ENCODE measurements around the gene PSMD8.
"Not testable (repeated sequence)": the region's sequence is repeated elsewhere in the genome, so short reads cannot be mapped to it uniquely, and the experiment has no call there.

The PSMD8 gene

GRCh38 chr19:38411041-38411712, 36.8 kb downstream of the PSMD8 start:
- no peak for DNase-seq (ENCODE audit: low read depth in 3 of 3)

DNA sequence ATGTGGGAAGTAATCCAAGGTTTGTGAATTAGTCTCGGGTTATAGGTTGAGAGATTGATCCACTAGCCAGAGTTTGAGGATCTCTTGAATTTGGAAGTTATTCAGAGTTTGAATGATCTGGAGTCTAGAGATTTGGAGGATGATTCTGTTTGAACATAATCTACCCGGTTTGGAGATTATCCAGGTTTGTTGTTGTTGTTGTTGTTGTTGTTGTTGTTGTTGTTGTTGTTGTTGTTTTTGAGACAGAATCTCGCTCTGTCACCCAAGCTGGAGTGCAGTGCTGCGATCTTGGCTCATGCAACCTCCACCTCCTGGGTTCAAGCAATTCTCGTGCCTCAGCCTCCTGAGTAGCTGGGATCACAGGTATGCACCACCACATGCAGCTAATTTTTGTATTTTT, 37.5 kb downstream of the PSMD8 start:
- not testable (repeated sequence) for DNase-seq (ENCODE audit: low read depth in 3 of 3)

GRCh38 chr19:38412491-38412890, 38.1 kb downstream of the PSMD8 start:
- DNase-seq (ENCODE audit: low read depth in 3 of 3), result no peak

- DNase-seq (ENCODE audit: low read depth in 3 of 3), result no peak
These were observed 38.6 kb downstream of the PSMD8 start for GRCh38 chr19:38412961-38413360.

- no peak for DNase-seq (ENCODE audit: low read depth in 3 of 3)
These were observed 39.0 kb downstream of the PSMD8 start for GRCh38 chr19:38413416-38413815.

GRCh38 chr19:38417146-38417543, 42.8 kb downstream of the PSMD8 start:
- DNase-seq (ENCODE audit: low read depth in 3 of 3), result no peak

- peak; percentile 42 to 64 (median 43) for DNase-seq (ENCODE audit: low read depth in 3 of 3)
These were observed 43.5 kb downstream of the PSMD8 start for GRCh38 chr19:38417544-38418506.

GRCh38 chr19:38420935-38421334, 46.6 kb downstream of the PSMD8 start:
- DNase-seq (ENCODE audit: low read depth in 3 of 3), result no peak

DNA sequence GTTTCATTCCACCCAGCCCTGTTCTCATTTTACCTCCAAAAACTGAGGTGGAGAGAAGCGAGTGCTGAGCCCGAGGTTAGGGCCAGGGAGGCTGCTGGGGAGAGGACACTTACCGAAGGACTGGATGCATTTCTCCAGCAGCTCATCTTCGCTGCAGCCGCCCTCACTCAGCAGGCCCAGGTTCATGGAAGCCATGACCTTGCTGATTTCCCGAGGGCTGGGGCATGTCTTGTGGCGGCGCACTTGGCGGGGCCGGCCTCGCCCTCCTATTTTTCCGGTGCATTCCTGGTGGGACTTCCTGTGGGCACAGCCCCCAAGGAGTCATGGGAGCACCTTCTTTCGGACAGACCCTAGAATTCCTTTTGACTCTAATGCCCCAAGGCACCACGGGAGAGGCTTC, 47.5 kb downstream of the PSMD8 start:
- no peak for DNase-seq (ENCODE audit: low read depth in 3 of 3)

DNA sequence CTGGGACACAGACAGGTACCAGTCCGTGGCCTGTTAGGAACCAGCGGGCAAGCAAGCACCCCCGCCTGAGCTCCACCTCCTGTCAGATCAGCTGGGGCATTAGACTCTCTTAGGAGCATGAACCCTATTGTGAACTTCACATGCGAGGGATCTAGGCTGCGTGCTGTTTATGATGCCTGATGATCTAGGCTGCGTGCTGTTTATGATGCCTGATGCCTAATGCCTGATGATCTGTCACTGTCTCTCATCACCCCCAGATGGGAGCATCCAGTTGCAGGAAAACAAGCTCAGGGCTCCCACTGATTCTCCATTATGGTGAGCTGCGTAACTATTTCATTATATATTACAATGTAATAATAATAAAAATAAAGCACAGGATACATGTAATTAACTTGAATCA, 48.1 kb downstream of the PSMD8 start:
- DNase-seq (ENCODE audit: low read depth in 3 of 3), result no peak

DNA sequence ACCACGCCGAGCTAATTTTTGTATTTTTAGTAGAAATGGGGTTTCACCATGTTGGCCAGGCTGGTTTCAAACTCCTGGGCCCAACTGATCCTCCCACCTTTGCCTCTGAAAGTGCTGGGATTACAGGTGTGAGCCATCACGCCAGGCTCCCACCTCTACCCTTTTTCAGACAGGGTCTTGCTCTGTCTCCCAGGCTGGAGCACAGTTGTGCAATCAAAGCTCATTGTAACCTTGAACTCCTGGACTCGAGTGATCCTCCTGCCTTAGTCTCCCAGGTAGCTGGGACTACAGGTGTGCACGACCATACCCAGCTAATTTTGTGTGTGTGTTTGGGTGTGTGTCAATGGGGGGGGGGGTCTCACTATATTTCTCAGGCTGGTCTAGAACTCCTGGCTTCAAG, 49.9 kb downstream of the PSMD8 start:
- no peak for DNase-seq (ENCODE audit: low read depth in 3 of 3)

GRCh38 chr19:38425222-38425809, 50.9 kb downstream of the PSMD8 start:
- no peak for DNase-seq (ENCODE audit: low read depth in 3 of 3)

DNA sequence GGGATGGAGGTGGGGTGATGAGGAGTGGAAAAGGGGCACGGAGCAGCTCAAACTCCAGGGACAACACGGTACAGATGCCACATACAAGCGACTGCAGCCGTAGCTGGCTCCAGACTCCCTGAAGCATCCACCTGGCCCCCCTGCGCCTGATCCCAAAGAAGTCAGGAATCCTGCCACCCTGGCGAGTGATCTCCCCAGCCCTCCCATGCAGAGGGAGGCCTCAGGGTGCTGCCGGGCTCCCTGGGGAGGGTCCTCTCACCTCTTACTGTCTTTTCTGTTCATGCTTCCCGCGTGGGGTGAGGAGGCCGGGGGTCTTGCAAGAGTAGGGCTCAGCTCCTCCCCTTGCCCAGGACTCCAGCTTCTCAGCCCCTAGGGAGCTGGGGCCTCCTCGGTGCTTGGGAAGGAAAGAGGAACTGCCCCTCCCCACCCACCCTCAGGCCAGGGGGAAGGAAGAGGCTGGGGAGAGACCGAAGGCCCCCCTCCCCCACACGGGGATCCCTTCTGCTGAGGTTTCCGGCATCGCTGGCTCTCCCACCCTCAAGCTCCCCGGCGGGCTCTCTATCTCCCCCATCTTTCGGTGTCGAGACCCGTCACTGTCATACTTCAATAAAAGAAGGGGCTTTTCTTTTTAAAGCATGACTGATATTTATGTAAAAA, 51.6 kb downstream of the PSMD8 start, which contains the start of gene RASGRP4:
Gene RASGRP4 (minus strand): TSS at position 410 of the 657 bp plus-strand sequence. CDS start 128 bp downstream, at position 282.
- DNase-seq (ENCODE audit: low read depth in 3 of 3), result peak in 2 of 3 donors; percentile 29 to 41

- peak in 2 of 3 donors; percentile 45 to 57 for DNase-seq (ENCODE audit: low read depth in 3 of 3)
These were observed 52.8 kb downstream of the PSMD8 start for GRCh38 chr19:38427035-38427677.

- peak in 2 of 3 donors; percentile 36 to 44 for DNase-seq (ENCODE audit: low read depth in 3 of 3)
These were observed 54.9 kb downstream of the PSMD8 start for GRCh38 chr19:38429055-38429810.

GRCh38 chr19:38429811-38430156, 55.4 kb downstream of the PSMD8 start:
- no peak for DNase-seq (ENCODE audit: low read depth in 3 of 3)

GRCh38 chr19:38430931-38431330, 56.6 kb downstream of the PSMD8 start:
- DNase-seq (ENCODE audit: low read depth in 3 of 3), result no peak

- peak in 2 of 3 donors; percentile 37 to 57 for DNase-seq (ENCODE audit: low read depth in 3 of 3)
These were observed 58.9 kb downstream of the PSMD8 start, which contains the start of gene RYR1 for GRCh38 chr19:38433268-38433733. Gene RYR1 (plus strand): TSS chr19:38433691. CDS start chr19:38433830, 139 bp downstream.

Measured in stimulated activated CD4-positive, alpha-beta T cell treated with anti-CD3 and anti-CD28 coated beads, TNF-alpha, amount 100 ng/mL, for 48 hours (primary cell).